HepG2 (cell line): ENCODE results near the gene NDUFS7. TPM values are rescaled to one million over a fixed set of nuclear protein-coding genes. Genes with fewer than 3 reads are reported as not detected.

Experiments
- ATF7-NPFF ChIP-seq: sonication (generic); formaldehyde crosslinking; IDR thresholded peaks from 2 replicates; pipeline ENCODE4 v1.8.1; 2023; ENCODE audit warnings: mild to moderate bottlenecking, low read depth, missing genetic modification reagents, moderate library complexity
- CENPT ChIP-seq: sonication (generic); formaldehyde crosslinking; IDR thresholded peaks from 2 replicates; pipeline ENCODE4 v1.8.0; 2022; ENCODE audit warnings: low read depth, mild to moderate bottlenecking, moderate library complexity, missing genetic modification reagents
- DNMT1 ChIP-seq: sonication (generic); formaldehyde crosslinking; IDR thresholded peaks from 2 replicates; pipeline ENCODE4 v1.5.1; 2020; ENCODE audit warnings: mild to moderate bottlenecking, missing genetic modification reagents
- LCORL ChIP-seq, 2 experiments: fragments of 450-650 bp in 1 of 2; sonication (generic) in 1 of 2; formaldehyde crosslinking in 1 of 2; IDR thresholded peaks; 2 replicates each; pipeline versions ENCODE4 v1.5.0 to v1.6.1; 2017 to 2020; ENCODE audit warnings: antibody characterized with exemption in 1 of 2, missing genetic modification reagents in 1 of 2
- NFRKB ChIP-seq: fragments of 450-650 bp; IDR thresholded peaks from 2 replicates; pipeline ENCODE4 v1.6.1; 2017
- RBM22 ChIP-seq: fragments of 200-400 bp; formaldehyde crosslinking; optimal IDR thresholded peaks from 2 replicates; pipeline ENCODE3; 2017; ENCODE audit warnings: mild to moderate bottlenecking, low read length, moderate library complexity
- REXO4 ChIP-seq: sonication (generic); formaldehyde crosslinking; IDR thresholded peaks from 2 replicates; pipeline ENCODE4 v1.8.0; 2022; ENCODE audit warnings: missing genetic modification reagents, mild to moderate bottlenecking, borderline replicate concordance
- RNF2 ChIP-seq: fragments of 450-650 bp; conservative IDR thresholded peaks from 2 replicates; pipeline ENCODE4 v1.6.1; 2016; ENCODE audit warnings: low read depth
- SMAD9 ChIP-seq: sonication (generic); formaldehyde crosslinking; IDR thresholded peaks from 2 replicates; pipeline ENCODE4 v1.5.1; 2020; ENCODE audit warnings: mild to moderate bottlenecking, missing genetic modification reagents
- TBL1XR1 ChIP-seq: fragments of 150-350 bp; IDR thresholded peaks from 2 replicates; pipeline ENCODE4 v1.6.1; 2014; ENCODE audit warnings: borderline replicate concordance, low read length; ENCODE audit not compliant: partially characterized antibody
- WIZ ChIP-seq: sonication (generic); formaldehyde crosslinking; IDR thresholded peaks from 2 replicates; pipeline ENCODE4 v1.5.1; 2020; ENCODE audit warnings: mild to moderate bottlenecking, missing genetic modification reagents
- ZNF121 ChIP-seq: sonication (generic); formaldehyde crosslinking; IDR thresholded peaks from 2 replicates; pipeline ENCODE4 v1.5.0; 2020; ENCODE audit warnings: mild to moderate bottlenecking, missing genetic modification reagents
- ZNF30 ChIP-seq: sonication (generic); formaldehyde crosslinking; IDR thresholded peaks from 2 replicates; pipeline ENCODE4 v1.5.0; 2020; ENCODE audit warnings: mild to moderate bottlenecking, missing genetic modification reagents
- ZNF598 ChIP-seq: sonication (generic); formaldehyde crosslinking; IDR thresholded peaks from 2 replicates; pipeline ENCODE4 v1.5.1; 2020; ENCODE audit warnings: mild to moderate bottlenecking, missing genetic modification reagents, borderline replicate concordance
- polyA plus RNA-seq, 8 experiments: library from polyadenylated mRNA; depleted of rRNA in 3 of 8; stranded (reverse) in 7 of 8; unstranded in 1 of 8; fragments of >200 nt; fragmentation: Illumina TruSeq in 4 of 8; extraction: Trizol in 4 of 8; gene quantifications; 2 replicates each; pipeline versions ENCODE4 v1.2.1 to v1.2.3, GENCODE V29; 2011 to 2016; ENCODE audit warnings: low read depth in 4 of 8, missing spikeins in 1 of 8, mixed read lengths in 1 of 8; ENCODE audit not compliant: insufficient read depth in 1 of 8
- total RNA-seq, 5 experiments: library from RNA; depleted of rRNA; stranded (reverse); fragments of >200 nt; fragmentation: Illumina TruSeq; extraction: Trizol; gene quantifications; 2 replicates each; pipeline ENCODE4 v1.2.3, GENCODE V29; 2016; ENCODE audit warnings: low read depth in 1 of 5
- TF ChIP-seq, protein P1 (sequence below): sonication (generic); formaldehyde crosslinking; IDR thresholded peaks from 2 replicates; pipeline ENCODE4 v1.5.1; 2020; ENCODE audit warnings: missing genetic modification reagents, mild to moderate bottlenecking, borderline replicate concordance
- TF ChIP-seq, protein P2 (sequence below): sonication (generic); formaldehyde crosslinking; IDR thresholded peaks from 2 replicates; pipeline ENCODE4 v1.8.0; 2022; ENCODE audit warnings: mild to moderate bottlenecking, missing genetic modification reagents, borderline replicate concordance
- TF ChIP-seq, protein P3 (sequence below): sonication (generic); formaldehyde crosslinking; IDR thresholded peaks from 2 replicates; pipeline ENCODE4 v1.5.0; 2020; ENCODE audit warnings: mild to moderate bottlenecking, missing genetic modification reagents, moderate library complexity
- TF ChIP-seq, protein P4 (sequence below): sonication (generic); formaldehyde crosslinking; IDR thresholded peaks from 2 replicates; pipeline ENCODE4 v1.4.0; 2020; ENCODE audit warnings: missing genetic modification reagents
- TF ChIP-seq, protein P5 (sequence below): sonication (generic); formaldehyde crosslinking; IDR thresholded peaks from 2 replicates; pipeline ENCODE4 v1.5.0; 2020; ENCODE audit warnings: mild to moderate bottlenecking, low read depth, missing genetic modification reagents, borderline replicate concordance
- TF ChIP-seq, protein P6 (sequence below): sonication (generic); formaldehyde crosslinking; IDR thresholded peaks from 2 replicates; pipeline ENCODE4 v1.8.0; 2022; ENCODE audit warnings: missing genetic modification reagents, low read depth, mild to moderate bottlenecking, borderline replicate concordance

NDUFS7 gene
- total and polyA plus RNA-seq, 2 of the 13 experiments (the other 11 are each of a cell fraction or from before 2014, with no cell fraction given), result 34.3 to 66.9 TPM

DNA sequence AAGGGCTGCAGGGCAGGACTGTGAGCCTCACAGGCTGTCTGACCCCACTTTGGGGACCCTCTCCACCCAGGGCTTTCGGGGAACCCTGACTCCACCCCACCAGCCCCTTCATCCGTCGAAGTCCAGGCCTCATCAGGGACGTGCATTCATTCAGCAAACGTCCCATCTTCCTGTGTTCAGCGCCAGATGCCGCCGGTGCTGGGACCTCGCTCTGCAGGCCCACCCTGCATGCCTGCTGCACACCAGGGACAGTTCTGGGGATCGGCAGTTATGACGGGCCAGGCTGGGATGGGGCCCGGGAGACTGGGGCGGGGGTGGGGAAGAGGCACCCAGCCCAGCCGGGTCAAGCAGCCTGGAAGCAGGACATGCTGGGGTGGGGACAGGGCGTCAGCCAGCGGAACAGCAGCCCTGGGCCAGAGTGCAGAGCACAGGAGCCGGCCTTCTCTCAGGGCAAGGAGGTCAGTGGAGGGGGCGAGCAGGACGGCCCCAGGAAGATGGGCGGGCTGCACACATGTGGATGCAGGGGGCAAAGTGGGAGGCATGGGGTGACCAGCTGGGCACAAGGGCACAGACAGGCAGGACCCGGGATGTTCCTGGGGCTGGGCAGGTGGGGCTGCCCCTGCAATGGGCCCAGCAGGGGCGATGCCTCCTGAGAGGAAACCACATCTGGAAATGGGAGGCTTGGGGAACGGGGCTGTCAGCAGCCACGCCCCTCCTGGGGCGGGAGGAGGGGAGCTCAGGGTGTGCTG is 12.5 kb downstream of the NDUFS7 start (continued):
- TF ChIP-seq, protein P1, sequence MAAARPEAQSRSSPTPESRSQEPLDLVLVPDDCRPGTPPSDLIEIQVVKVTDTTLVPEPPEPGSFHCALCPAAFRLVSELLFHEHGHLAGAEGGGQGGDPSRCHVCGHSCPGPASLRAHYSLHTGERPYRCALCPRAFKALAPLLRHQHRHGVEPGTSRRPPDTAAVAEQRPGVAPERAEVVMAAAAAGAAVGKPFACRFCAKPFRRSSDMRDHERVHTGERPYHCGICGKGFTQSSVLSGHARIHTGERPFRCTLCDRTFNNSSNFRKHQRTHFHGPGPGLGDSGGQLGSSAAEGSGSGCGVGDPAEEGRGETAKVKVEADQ (CRISPR knock-in tag), result 0 out of 2 replicates have a peak, but pooled peaks have one; percentile 9
- TF ChIP-seq ZNF30 (no peak), DNMT1 (CRISPR knock-in tag) (0 out of 2 replicates have a peak, but pooled peaks have one; percentile 23), CENPT (CRISPR knock-in tag) (peak; percentile 74), ZNF598 (CRISPR knock-in tag) (no peak), WIZ (CRISPR knock-in tag) (no peak), TBL1XR1 (no peak), LCORL (IDR thresholded peaks at IDR 0.05) (no peak), LCORL (CRISPR knock-in tag; IDR thresholded peaks at IDR 0.05) (0 out of 2 replicates have a peak, but pooled peaks have one; percentile 7), RNF2 (no peak), ZNF121 (no peak), ATF7-NPFF (CRISPR knock-in tag) (no peak), REXO4 (no peak), SMAD9 (CRISPR knock-in tag) (no peak), RBM22 (peak; percentile 81), NFRKB (no peak)
- TF ChIP-seq, protein P2, sequence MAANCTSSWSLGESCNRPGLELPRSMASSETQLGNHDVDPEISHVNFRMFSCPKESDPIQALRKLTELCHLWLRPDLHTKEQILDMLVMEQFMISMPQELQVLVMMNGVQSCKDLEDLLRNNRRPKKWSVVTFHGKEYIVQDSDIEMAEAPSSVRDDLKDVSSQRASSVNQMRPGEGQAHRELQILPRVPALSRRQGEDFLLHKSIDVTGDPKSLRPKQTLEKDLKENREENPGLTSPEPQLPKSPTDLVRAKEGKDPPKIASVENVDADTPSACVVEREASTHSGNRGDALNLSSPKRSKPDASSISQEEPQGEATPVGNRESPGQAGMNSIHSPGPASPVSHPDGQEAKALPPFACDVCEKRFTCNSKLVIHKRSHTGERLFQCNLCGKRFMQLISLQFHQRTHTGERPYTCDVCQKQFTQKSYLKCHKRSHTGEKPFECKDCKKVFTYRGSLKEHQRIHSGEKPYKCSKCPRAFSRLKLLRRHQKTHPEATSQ (CRISPR knock-in tag), result no peak
- TF ChIP-seq, protein P3, sequence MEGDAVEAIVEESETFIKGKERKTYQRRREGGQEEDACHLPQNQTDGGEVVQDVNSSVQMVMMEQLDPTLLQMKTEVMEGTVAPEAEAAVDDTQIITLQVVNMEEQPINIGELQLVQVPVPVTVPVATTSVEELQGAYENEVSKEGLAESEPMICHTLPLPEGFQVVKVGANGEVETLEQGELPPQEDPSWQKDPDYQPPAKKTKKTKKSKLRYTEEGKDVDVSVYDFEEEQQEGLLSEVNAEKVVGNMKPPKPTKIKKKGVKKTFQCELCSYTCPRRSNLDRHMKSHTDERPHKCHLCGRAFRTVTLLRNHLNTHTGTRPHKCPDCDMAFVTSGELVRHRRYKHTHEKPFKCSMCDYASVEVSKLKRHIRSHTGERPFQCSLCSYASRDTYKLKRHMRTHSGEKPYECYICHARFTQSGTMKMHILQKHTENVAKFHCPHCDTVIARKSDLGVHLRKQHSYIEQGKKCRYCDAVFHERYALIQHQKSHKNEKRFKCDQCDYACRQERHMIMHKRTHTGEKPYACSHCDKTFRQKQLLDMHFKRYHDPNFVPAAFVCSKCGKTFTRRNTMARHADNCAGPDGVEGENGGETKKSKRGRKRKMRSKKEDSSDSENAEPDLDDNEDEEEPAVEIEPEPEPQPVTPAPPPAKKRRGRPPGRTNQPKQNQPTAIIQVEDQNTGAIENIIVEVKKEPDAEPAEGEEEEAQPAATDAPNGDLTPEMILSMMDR (CRISPR knock-in tag), result no peak
- TF ChIP-seq, protein P4, sequence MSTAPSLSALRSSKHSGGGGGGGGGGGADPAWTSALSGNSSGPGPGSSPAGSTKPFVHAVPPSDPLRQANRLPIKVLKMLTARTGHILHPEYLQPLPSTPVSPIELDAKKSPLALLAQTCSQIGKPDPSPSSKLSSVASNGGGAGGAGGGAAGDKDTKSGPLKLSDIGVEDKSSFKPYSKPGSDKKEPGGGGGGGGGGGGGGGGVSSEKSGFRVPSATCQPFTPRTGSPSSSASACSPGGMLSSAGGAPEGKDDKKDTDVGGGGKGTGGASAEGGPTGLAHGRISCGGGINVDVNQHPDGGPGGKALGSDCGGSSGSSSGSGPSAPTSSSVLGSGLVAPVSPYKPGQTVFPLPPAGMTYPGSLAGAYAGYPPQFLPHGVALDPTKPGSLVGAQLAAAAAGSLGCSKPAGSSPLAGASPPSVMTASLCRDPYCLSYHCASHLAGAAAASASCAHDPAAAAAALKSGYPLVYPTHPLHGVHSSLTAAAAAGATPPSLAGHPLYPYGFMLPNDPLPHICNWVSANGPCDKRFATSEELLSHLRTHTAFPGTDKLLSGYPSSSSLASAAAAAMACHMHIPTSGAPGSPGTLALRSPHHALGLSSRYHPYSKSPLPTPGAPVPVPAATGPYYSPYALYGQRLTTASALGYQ (CRISPR knock-in tag), result no peak
- TF ChIP-seq, protein P5, sequence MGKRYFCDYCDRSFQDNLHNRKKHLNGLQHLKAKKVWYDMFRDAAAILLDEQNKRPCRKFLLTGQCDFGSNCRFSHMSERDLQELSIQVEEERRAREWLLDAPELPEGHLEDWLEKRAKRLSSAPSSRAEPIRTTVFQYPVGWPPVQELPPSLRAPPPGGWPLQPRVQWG, result no peak
- TF ChIP-seq, protein P6, sequence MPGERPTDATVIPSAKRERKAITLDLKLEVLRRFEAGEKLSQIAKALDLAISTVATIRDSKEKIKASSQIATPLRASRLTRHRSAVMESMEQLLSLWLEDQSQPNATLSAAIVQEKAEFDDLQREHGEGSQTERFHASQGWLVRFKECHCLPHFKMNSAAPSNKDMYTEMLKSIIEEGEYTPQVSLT, result no peak
